ENCODE results near the gene UBE2V1.

Gene UBE2V1

DNA sequence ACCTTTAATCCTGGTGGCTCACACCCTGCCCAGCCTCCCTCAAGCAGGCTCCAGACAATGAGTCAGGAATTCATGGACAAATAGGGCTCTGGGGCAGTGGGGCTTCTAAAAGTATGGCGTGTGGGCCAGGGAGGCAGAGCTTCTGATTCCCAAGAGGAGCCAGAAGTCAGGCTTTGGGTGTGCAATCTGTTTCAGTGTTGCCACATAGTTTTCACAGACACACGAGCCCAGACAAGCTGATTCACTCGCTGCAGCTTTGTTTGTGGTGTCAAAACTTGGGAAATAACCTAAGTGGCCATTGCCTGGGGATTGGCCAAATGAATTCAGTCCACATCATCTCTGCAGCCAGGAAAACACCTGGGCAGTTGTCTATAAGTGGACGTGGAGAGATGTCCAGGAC, 31.4 kb upstream of the UBE2V1 start:
- Histone ChIP-seq H3K27ac (no peak overlapping the region), H3K36me3 (peaks cover 44% of the 10 kb centered on the region), H3K4me1 (ENCODE audit: control insufficient read depth in 1 of 2, insufficient read depth in 1 of 2, low read depth in 1 of 2, low read length in 1 of 2) (peaks cover 17 to 18% of the 10 kb centered on the region in 2 experiments), H3K9me3 (no peaks in the 10 kb centered on the region), H3K27me3 (no peaks in the 10 kb centered on the region), H3K4me3 (ENCODE audit: low read depth in 1 of 2, low read length in 1 of 2) (no peak overlapping the region)
- TF ChIP-seq, protein P1, sequence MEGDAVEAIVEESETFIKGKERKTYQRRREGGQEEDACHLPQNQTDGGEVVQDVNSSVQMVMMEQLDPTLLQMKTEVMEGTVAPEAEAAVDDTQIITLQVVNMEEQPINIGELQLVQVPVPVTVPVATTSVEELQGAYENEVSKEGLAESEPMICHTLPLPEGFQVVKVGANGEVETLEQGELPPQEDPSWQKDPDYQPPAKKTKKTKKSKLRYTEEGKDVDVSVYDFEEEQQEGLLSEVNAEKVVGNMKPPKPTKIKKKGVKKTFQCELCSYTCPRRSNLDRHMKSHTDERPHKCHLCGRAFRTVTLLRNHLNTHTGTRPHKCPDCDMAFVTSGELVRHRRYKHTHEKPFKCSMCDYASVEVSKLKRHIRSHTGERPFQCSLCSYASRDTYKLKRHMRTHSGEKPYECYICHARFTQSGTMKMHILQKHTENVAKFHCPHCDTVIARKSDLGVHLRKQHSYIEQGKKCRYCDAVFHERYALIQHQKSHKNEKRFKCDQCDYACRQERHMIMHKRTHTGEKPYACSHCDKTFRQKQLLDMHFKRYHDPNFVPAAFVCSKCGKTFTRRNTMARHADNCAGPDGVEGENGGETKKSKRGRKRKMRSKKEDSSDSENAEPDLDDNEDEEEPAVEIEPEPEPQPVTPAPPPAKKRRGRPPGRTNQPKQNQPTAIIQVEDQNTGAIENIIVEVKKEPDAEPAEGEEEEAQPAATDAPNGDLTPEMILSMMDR (IDR thresholded peaks at IDR 0.05) = no peak

GRCh38 chr20:50142812-50143211, 29.9 kb upstream of the UBE2V1 start:
- TF ChIP-seq, protein P1 (IDR thresholded peaks at IDR 0.05) = no peak
- H3K4me1 ChIP-seq (ENCODE audit: control insufficient read depth in 1 of 2, insufficient read depth in 1 of 2, low read depth in 1 of 2, low read length in 1 of 2) = peaks cover 17 to 18% of the 10 kb centered on the region in 2 experiments
- H3K27ac ChIP-seq = no peak overlapping the region
- H3K36me3 ChIP-seq = peaks cover 48% of the 10 kb centered on the region
- no peaks in the 10 kb centered on the region for H3K9me3 ChIP-seq
- no peak overlapping the region for H3K4me3 ChIP-seq (ENCODE audit: low read depth in 1 of 2, low read length in 1 of 2)
- no peaks in the 10 kb centered on the region for H3K27me3 ChIP-seq

GRCh38 chr20:50141811-50142561, 29.0 kb upstream of the UBE2V1 start:
- no peak overlapping the region for H3K27ac ChIP-seq
- H3K4me1 ChIP-seq (ENCODE audit: control insufficient read depth in 1 of 2, insufficient read depth in 1 of 2, low read depth in 1 of 2, low read length in 1 of 2) = peaks cover 13 to 14% of the 10 kb centered on the region in 2 experiments
- no peaks in the 10 kb centered on the region for H3K9me3 ChIP-seq
- H3K27me3 ChIP-seq = no peaks in the 10 kb centered on the region
- H3K4me3 ChIP-seq (ENCODE audit: low read depth in 1 of 2, low read length in 1 of 2) = no peak overlapping the region
- TF ChIP-seq, protein P1 (IDR thresholded peaks at IDR 0.05) = no peak
- H3K36me3 ChIP-seq = peaks cover 53% of the 10 kb centered on the region

- no peak overlapping the region for H3K4me3 ChIP-seq (ENCODE audit: low read depth in 1 of 2, low read length in 1 of 2)
- H3K9me3 ChIP-seq = no peaks in the 10 kb centered on the region
- H3K27ac ChIP-seq = no peak overlapping the region
- peaks cover 4 to 6% of the 10 kb centered on the region in 2 experiments for H3K4me1 ChIP-seq (ENCODE audit: control insufficient read depth in 1 of 2, insufficient read depth in 1 of 2, low read depth in 1 of 2, low read length in 1 of 2)
- H3K36me3 ChIP-seq = peaks cover 53% of the 10 kb centered on the region
- TF ChIP-seq, protein P1 (IDR thresholded peaks at IDR 0.05) = no peak
- H3K27me3 ChIP-seq = no peaks in the 10 kb centered on the region
These were observed 28.2 kb upstream of the UBE2V1 start for GRCh38 chr20:50141018-50141675.

DNA sequence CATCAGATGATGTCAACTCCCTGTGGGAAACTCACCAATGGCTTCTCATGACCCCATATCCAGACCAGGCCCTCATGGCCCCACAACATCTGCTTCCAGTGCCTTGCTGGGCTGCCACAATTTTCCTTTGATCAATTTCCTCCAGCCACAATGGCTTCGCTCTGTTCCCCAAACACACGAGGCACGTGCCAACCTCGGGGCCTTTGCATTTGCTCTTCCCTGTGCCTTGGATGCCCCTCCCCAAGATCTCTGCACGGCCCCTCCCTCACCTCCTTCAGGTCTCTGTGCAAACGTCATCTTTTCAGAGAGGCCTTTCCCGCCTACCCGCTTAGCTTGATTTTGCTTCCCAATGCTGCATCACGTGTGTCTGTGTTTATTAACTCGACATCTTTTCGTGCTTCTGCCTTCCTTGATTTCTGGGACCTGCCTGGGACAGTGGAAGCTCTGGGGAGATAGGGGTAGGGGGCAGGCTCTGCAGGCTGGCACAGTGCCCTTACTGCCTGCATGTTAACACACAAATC, 27.4 kb upstream of the UBE2V1 start:
- Histone ChIP-seq H3K9me3 (no peaks in the 10 kb centered on the region), H3K4me1 (ENCODE audit: control insufficient read depth in 1 of 2, insufficient read depth in 1 of 2, low read depth in 1 of 2, low read length in 1 of 2) (peaks cover 0 to 4% of the 10 kb centered on the region in 2 experiments)

More for the DNA sequence above, 27.4 kb upstream of the UBE2V1 start:
- no peak overlapping the region for H3K4me3 ChIP-seq (ENCODE audit: low read depth in 1 of 2, low read length in 1 of 2)
- TF ChIP-seq, protein P1 (IDR thresholded peaks at IDR 0.05) = no peak
- no peak overlapping the region for H3K27ac ChIP-seq
- peaks cover 53% of the 10 kb centered on the region for H3K36me3 ChIP-seq
- no peaks in the 10 kb centered on the region for H3K27me3 ChIP-seq

Data from neutrophil (primary cell).